HG02763 (cell line): ENCODE results near the gene DPEP2.
"Not testable (repeated sequence)": the region's sequence is repeated elsewhere in the genome, so short reads cannot be mapped to it uniquely, and the experiment has no call there.

Source experiments
- ATAC-seq: cut with Tn5 transposase; IDR thresholded peaks from one replicate; pipeline ENCODE4 v1.9.1; 2021; ENCODE audit warnings: mild to moderate bottlenecking, moderate library complexity; ENCODE audit not compliant: unreplicated experiment

The DPEP2 gene

GRCh38 chr16:67939507-67940445 lies 59.5 kb downstream of the DPEP2 start:
- ATAC-seq, result no peak

- ATAC-seq, result not testable (repeated sequence)
These were observed 61.6 kb downstream of the DPEP2 start for GRCh38 chr16:67937713-67938112.
